Left lobe of liver (tissue), 2 donors: ENCODE data around the gene ARMC9. TPM values are rescaled to one million over a fixed set of nuclear protein-coding genes. Genes with fewer than 3 reads are reported as not detected.
"Not testable (repeated sequence)": the region's sequence is repeated elsewhere in the genome, so short reads cannot be mapped to it uniquely, and the experiment has no call there.

ENCODE experiments used
- ATAC-seq: fragments of 200-7000 bp; cut with Tn5 transposase; one replicate; pipeline ENCODE4 v1.9.1; 2020; ENCODE audit warnings: mild to moderate bottlenecking, moderate library complexity
- DNase-seq: peaks from one replicate; pipeline ENCODE4 v3.0.0-alpha.2; 2020; ENCODE audit warnings: low spot score
- total RNA-seq: library from RNA; stranded (reverse); gene quantifications from one replicate; pipeline ENCODE4 v1.2.1, GENCODE V29; 2021
- donor health status: DM: no; HTN: no; CAD: no; lungs with moderate emphysema.
- donor health status: DM: no; HTN: yes; CAD: no.

ARMC9 gene
- total RNA-seq, 1 donor from 2014 or later = 1.9 TPM

GRCh38 chr2:231408304-231408703 is 209.9 kb downstream of the ARMC9 start:
- not testable (repeated sequence) for ATAC-seq, DNase-seq

GRCh38 chr2:231409776-231410175 is 211.3 kb downstream of the ARMC9 start:
- ATAC-seq (no peak), DNase-seq (no peak)

- DNase-seq = no peak
- ATAC-seq = no peak
Measured at GRCh38 chr2:231410293-231411004, 212.0 kb downstream of the ARMC9 start.

- no peak for DNase-seq
- ATAC-seq = no peak
Measured at GRCh38 chr2:231411237-231411636, 212.8 kb downstream of the ARMC9 start.

GRCh38 chr2:231411831-231412617 is 213.6 kb downstream of the ARMC9 start:
- ATAC-seq (peak; percentile 81), DNase-seq (peak; percentile 74)

- no peak for DNase-seq
- no peak for ATAC-seq
Measured at GRCh38 chr2:231412618-231412963, 214.2 kb downstream of the ARMC9 start.

- ATAC-seq (no peak), DNase-seq (no peak)
Measured at GRCh38 chr2:231413456-231413855, 215.0 kb downstream of the ARMC9 start.

- peak; percentile 84 for ATAC-seq
Measured at GRCh38 chr2:231413921-231414476, 215.6 kb downstream of the ARMC9 start.

GRCh38 chr2:231415029-231415428 is 216.6 kb downstream of the ARMC9 start:
- DNase-seq (no peak), ATAC-seq (no peak)

More at GRCh38 chr2:231413921-231414476, 215.6 kb downstream of the ARMC9 start:
- DNase-seq = peak; percentile 65

GRCh38 chr2:231418820-231419640 is 220.6 kb downstream of the ARMC9 start:
- ATAC-seq = no peak
- DNase-seq = no peak

GRCh38 chr2:231421051-231421580 is 222.7 kb downstream of the ARMC9 start:
- no peak for ATAC-seq
- no peak for DNase-seq

GRCh38 chr2:231422056-231422455 is 223.6 kb downstream of the ARMC9 start:
- DNase-seq (no peak), ATAC-seq (no peak)

- no peak for DNase-seq
- ATAC-seq = no peak
Measured at GRCh38 chr2:231423176-231423575, 224.7 kb downstream of the ARMC9 start.

Other genes starting within 250 kb of the ARMC9 start
- not detected for gene SPATA3, start 202.5 kb upstream of the ARMC9 start, total RNA-seq
- 125 TPM for gene C2orf72, start 161.1 kb upstream of the ARMC9 start, total RNA-seq
- 41.3 TPM for gene PSMD1, start 141.8 kb upstream of the ARMC9 start, total RNA-seq
- 0.35 TPM for gene HTR2B, start 73.6 kb upstream of the ARMC9 start, total RNA-seq
- 1.6 TPM for gene B3GNT7, start 197.1 kb downstream of the ARMC9 start, total RNA-seq